ENCODE results near the gene TECR. TPM values are rescaled to one million over a fixed set of nuclear protein-coding genes. Genes with fewer than 3 reads are reported as not detected.
"Not testable (repeated sequence)": the region's sequence is repeated elsewhere in the genome, so short reads cannot be mapped to it uniquely, and the experiment has no call there.

The TECR gene
- polyA plus RNA-seq, 1 donor = 155 TPM

- no peak for DNase-seq
Observed at GRCh38 chr19:14540741-14541525, 11.5 kb downstream of the TECR start.

- not testable (repeated sequence) for DNase-seq
Observed at GRCh38 chr19:14541979-14542378, 12.6 kb downstream of the TECR start.

DNA sequence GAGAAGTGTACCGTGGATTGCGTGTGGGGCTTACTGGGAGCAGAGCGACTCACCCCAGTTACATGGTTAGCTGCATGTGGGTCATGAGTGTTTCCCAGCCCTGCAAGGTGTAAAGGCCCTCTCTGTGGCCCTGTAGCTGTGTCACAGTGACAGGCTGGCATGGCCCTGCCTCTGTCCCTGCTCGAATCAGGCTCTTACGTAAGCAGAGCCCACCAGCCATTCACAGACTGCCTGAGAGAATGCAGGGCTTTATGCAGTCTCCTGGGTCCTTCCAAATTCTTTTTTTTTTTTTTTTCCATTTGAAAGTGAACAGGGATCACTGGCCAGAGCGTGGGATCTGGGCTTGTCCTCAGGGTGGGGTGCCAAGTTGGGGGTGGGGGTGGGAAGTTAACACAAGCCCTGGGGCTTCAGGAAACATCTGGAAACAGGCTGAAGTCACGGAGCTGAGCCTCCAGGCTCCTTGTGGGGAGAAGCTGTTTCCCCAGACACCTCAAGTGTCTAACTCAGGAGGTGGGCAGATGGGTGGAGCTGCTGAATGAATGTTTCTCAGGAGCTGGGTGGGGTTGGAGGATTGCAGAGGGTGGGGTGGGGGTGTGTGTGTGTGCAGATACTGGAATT lies 13.4 kb downstream of the TECR start:
- peak; percentile 47 for DNase-seq

- no peak for DNase-seq
Observed at GRCh38 chr19:14544047-14544446, 14.7 kb downstream of the TECR start.

GRCh38 chr19:14544977-14545715 lies 15.8 kb downstream of the TECR start:
- DNase-seq = peak; percentile 52

- no peak for DNase-seq
Observed at GRCh38 chr19:14545716-14546082, 16.3 kb downstream of the TECR start.

- no peak for DNase-seq
Observed at GRCh38 chr19:14550201-14550754, 20.9 kb downstream of the TECR start.

- DNase-seq = not testable (repeated sequence)
Observed at GRCh38 chr19:14551134-14552005, 22.0 kb downstream of the TECR start.

DNA sequence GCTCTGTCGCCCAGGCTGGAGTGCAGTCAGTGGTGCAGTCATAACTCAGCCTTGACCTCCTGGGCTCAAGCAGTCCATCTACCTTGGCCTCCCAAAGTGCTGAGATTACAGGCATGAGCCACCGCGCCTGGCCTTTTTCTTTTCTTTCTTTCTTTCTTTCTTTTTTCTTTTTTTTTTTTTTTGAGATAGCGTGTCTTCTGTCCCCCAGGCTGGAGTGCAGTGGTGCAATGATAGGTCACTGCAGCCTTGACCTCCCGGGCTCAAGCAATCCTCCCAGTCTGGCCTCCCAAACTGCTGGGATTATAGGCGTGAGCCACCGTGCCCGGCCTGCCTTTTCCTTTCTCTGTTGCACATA lies 22.6 kb downstream of the TECR start:
- not testable (repeated sequence) for DNase-seq

- DNase-seq = no peak
Observed at GRCh38 chr19:14553042-14553938, 23.9 kb downstream of the TECR start.

- DNase-seq = no peak
Observed at GRCh38 chr19:14553939-14554243, 24.5 kb downstream of the TECR start.

DNA sequence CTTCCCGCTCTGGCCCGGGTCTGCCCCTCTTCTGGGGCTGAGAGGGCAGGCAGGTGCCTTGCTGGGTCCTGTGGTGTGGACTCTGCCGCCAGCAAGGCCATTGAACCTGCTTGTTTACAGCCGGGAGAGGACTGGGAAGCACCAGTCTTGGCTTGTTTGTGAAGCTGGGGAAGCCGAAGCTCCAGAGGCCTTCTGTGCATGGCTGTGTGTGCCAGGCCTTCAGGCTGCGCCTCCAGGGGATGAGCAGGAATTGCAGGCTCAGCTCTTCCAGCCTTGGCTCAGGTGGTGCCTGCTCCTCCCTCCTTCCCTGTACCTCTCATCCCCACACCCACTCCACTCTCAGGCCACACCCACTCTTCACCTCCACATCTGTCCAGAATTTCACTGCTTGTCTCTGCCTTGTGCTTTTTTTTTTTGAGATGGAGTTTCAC lies 25.0 kb downstream of the TECR start:
- DNase-seq = no peak

DNA sequence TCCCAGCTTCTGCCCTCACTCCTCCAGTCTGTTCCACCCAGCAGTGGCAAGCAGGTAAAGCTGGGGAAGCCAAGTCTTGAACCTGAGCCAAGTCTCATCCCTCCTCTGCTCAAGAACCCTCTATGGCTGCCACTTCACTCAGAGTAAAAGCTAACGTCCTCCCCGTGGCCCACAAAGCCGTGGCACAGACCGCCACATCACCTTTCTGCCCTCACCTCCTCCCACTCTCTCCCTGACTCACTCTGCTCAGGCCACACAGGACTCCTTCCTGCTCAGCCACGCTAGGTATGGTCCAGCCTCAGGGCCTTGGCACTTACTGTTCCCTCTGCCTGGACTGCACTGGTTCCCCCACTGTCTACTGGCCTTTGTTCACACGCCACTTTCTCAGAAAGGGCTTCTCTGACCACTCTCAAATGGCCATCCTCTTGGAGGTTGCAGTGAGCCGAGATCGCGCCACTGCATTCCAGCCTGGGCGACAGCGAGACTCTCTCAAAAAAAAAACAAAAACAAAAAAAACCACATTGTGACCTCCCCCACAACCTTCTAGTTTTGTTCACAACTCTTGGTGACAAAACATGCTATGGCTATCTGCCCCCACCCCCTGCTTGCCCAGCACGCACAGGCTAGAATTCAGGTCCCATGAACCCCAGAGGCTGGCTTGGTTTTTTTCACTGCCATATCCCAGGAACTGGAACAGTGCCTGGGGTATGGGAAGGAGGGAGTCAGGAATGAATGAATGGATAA lies 26.7 kb downstream of the TECR start:
- DNase-seq = no peak

GRCh38 chr19:14556662-14557188 lies 27.3 kb downstream of the TECR start:
- peak; percentile 74 for DNase-seq

- no peak for DNase-seq
Observed at GRCh38 chr19:14558370-14559066, 29.1 kb downstream of the TECR start.

- DNase-seq = no peak
Observed at GRCh38 chr19:14559916-14560775, 30.8 kb downstream of the TECR start.

DNA sequence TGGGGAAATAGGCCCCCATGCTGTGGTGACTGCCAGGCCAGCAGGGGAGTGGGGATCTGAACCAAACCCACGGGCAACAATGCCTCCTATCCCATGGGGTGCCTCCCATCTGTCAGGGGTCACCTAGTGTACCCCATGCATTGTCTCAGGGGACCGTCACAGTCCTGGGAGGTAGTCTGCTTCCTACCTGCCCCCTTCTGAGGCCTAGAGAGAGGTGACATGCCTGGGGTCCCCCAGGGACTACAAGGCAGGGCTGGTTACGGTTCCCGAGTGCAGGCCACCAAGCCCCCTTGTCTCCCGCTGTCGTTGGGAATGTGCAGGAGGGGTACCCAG lies 31.3 kb downstream of the TECR start:
- no peak for DNase-seq

DNA sequence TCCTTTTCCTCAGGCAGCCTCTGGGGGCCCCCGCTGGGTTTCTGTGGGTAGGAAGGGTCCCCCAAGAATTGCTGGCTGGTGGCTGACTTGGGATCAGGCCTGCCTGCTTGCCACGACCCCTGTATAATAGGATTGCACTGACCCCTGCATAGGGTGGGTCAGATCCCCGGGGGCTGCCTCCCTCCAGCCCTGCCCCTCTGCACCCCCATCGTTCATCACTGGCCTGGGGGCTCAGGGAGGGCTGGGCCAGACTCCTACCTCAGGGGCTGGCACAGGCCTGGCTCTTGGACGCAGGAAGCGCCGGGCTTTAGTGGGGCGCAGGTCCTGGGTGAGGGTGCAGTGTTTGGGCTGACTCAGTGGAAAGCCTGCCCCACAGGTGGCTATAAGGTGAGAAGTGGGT lies 31.9 kb downstream of the TECR start:
- DNase-seq = no peak

DNA sequence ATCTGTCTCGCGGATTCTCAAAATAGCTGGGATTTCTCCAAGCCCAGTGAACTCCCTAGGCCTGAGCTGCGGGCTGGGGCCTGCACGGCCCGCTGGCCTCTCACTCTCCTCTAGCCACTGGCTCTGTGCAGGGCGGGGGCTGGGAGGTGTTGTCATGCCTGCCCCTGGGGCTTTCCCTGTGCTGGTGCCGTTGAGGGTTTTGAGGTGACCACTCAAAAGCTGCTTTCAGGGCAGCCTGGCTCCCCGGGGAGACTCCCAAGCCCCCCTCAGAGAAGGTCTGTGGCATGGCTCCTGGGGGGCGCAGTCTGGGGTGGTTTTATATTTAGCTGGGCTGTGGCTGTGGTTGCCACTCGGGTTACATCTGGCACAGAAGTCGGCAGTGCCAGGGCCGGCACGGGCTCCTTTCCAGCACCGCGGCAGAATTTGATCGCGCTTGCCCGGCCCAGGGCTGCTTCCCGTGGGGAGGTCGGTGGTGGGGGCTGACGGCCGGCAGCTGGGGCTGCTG lies 32.5 kb downstream of the TECR start:
- peak; percentile 43 for DNase-seq
